ENCODE data around the gene MINDY3.

MINDY3 gene

DNA sequence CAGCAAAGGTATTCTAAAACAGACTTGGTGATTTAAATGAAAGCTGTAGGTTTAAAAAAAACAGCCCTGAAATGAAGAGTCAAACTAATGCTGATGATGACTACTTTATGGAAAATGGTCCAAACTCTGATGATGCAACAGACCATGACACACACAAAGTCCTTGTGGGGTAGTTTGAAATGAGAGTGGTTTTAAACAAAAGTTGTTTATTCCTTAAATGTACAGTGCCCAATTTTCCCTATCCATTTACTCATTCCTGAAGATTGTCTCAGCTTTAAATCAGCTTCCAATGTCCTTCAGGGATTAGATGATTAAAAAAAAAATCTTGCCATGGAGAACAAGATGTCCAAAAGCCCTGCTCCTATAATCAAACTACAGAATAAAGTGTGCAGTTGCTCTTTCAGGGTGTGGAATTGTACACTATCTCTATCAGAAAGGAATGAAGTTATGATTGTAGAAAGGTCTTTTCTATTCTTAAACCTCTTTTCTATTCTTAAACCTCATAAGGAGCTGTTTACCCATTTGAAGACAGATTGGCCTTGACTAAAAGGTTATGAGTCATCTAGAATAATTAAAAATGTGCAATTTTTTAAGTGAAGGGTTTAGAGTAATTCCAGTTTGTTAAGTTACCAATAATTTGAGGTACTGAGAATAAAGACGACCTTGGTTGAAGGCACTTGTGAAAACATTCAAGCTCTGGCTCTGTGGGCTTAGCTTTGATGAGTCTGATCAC, 70.3 kb downstream of the MINDY3 start:
- no peak for TF ChIP-seq TAF1 (IDR thresholded peaks at IDR 0.05; ENCODE audit: borderline replicate concordance, insufficient read depth, low read length)
- no peak for TF ChIP-seq FOXP2 (optimal IDR thresholded peaks at IDR 0.05; ENCODE audit: borderline replicate concordance, extremely low read depth, extremely low read length, insufficient read depth)
- no peak for TF ChIP-seq POLR2AphosphoS5 (IDR thresholded peaks at IDR 0.05; ENCODE audit: low read depth, low read length)
- TF ChIP-seq, protein P1, sequence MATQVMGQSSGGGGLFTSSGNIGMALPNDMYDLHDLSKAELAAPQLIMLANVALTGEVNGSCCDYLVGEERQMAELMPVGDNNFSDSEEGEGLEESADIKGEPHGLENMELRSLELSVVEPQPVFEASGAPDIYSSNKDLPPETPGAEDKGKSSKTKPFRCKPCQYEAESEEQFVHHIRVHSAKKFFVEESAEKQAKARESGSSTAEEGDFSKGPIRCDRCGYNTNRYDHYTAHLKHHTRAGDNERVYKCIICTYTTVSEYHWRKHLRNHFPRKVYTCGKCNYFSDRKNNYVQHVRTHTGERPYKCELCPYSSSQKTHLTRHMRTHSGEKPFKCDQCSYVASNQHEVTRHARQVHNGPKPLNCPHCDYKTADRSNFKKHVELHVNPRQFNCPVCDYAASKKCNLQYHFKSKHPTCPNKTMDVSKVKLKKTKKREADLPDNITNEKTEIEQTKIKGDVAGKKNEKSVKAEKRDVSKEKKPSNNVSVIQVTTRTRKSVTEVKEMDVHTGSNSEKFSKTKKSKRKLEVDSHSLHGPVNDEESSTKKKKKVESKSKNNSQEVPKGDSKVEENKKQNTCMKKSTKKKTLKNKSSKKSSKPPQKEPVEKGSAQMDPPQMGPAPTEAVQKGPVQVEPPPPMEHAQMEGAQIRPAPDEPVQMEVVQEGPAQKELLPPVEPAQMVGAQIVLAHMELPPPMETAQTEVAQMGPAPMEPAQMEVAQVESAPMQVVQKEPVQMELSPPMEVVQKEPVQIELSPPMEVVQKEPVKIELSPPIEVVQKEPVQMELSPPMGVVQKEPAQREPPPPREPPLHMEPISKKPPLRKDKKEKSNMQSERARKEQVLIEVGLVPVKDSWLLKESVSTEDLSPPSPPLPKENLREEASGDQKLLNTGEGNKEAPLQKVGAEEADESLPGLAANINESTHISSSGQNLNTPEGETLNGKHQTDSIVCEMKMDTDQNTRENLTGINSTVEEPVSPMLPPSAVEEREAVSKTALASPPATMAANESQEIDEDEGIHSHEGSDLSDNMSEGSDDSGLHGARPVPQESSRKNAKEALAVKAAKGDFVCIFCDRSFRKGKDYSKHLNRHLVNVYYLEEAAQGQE (IDR thresholded peaks at IDR 0.05; ENCODE audit: insufficient read depth in 1 of 2, low read depth in 2 of 2, low read length in 2 of 2), result no peak
- TF ChIP-seq SIN3A (IDR thresholded peaks at IDR 0.05; ENCODE audit: borderline replicate concordance, insufficient read depth, low read length), result no peak

GRCh38 chr10:15787426-15787825, 72.9 kb downstream of the MINDY3 start:
- no peak for TF ChIP-seq POLR2AphosphoS5 (IDR thresholded peaks at IDR 0.05; ENCODE audit: low read depth, low read length)
- no peak for TF ChIP-seq FOXP2 (optimal IDR thresholded peaks at IDR 0.05; ENCODE audit: borderline replicate concordance, extremely low read depth, extremely low read length, insufficient read depth)
- no peak for TF ChIP-seq TAF1 (IDR thresholded peaks at IDR 0.05; ENCODE audit: borderline replicate concordance, insufficient read depth, low read length)
- TF ChIP-seq, protein P1 (IDR thresholded peaks at IDR 0.05; ENCODE audit: insufficient read depth in 1 of 2, low read depth in 2 of 2, low read length in 2 of 2), result no peak
- no peak for TF ChIP-seq SIN3A (IDR thresholded peaks at IDR 0.05; ENCODE audit: borderline replicate concordance, insufficient read depth, low read length)

GRCh38 chr10:15784662-15785300, 75.5 kb downstream of the MINDY3 start:
- TF ChIP-seq POLR2AphosphoS5 (IDR thresholded peaks at IDR 0.05; ENCODE audit: low read depth, low read length), result no peak
- TF ChIP-seq, protein P1 (IDR thresholded peaks at IDR 0.05; ENCODE audit: insufficient read depth in 1 of 2, low read depth in 2 of 2, low read length in 2 of 2), result no peak

- no peak for TF ChIP-seq FOXP2 (optimal IDR thresholded peaks at IDR 0.05; ENCODE audit: borderline replicate concordance, extremely low read depth, extremely low read length, insufficient read depth)
- no peak for TF ChIP-seq POLR2AphosphoS5 (IDR thresholded peaks at IDR 0.05; ENCODE audit: low read depth, low read length)
- no peak for TF ChIP-seq SIN3A (IDR thresholded peaks at IDR 0.05; ENCODE audit: borderline replicate concordance, insufficient read depth, low read length)
- TF ChIP-seq TAF1 (IDR thresholded peaks at IDR 0.05; ENCODE audit: borderline replicate concordance, insufficient read depth, low read length), result no peak
- TF ChIP-seq, protein P1 (IDR thresholded peaks at IDR 0.05; ENCODE audit: insufficient read depth in 1 of 2, low read depth in 2 of 2, low read length in 2 of 2), result no peak
These were observed 76.2 kb downstream of the MINDY3 start for GRCh38 chr10:15783941-15784636.

Data from PFSK-1 (cell line).